Neural cell (in vitro differentiated cells): ENCODE results near the gene IBSP. TPM values are rescaled to one million over a fixed set of nuclear protein-coding genes. Genes with fewer than 3 reads are reported as not detected.

Source experiments
- H2AFZ ChIP-seq: fragments of 200-600, 300-800 bp; sonication (generic), shearing (Covaris generic); 2 replicates; pipeline ENCODE4 v1.6.0; 2014; ENCODE audit warnings: low read depth, mild to moderate bottlenecking, antibody characterized with exemption, low read length, moderate library complexity
- H3F3A ChIP-seq: fragments of 200-600 bp; shearing (Covaris generic); 2 replicates; pipeline ENCODE4 v1.6.1; 2016; ENCODE audit warnings: mild to moderate bottlenecking, moderate library complexity, mixed read lengths, antibody characterized with exemption, low read length; ENCODE audit not compliant: insufficient read depth, poor library complexity, severe bottlenecking
- H3K27ac ChIP-seq: fragments of 200-600, 300-800 bp; sonication (generic), shearing (Covaris generic); 2 replicates; pipeline ENCODE4 v1.5.1; 2014; ENCODE audit warnings: mild to moderate bottlenecking, low read length, moderate library complexity
- H3K27me3 ChIP-seq: fragments of 300-800, 200-600 bp; sonication (generic), shearing (Covaris generic); 2 replicates; pipeline ENCODE4 v1.6.0; 2014; ENCODE audit warnings: mild to moderate bottlenecking, low read depth, low read length, moderate library complexity; ENCODE audit not compliant: insufficient read depth
- H3K36me3 ChIP-seq: fragments of 300-800, 200-600 bp; sonication (generic), shearing (Covaris generic); 2 replicates; pipeline ENCODE4 v1.5.1; 2014; ENCODE audit warnings: mild to moderate bottlenecking, antibody characterized with exemption, low read length, moderate library complexity; ENCODE audit not compliant: insufficient read depth
- H3K4me2 ChIP-seq: fragments of 300-800, 200-600 bp; sonication (generic), shearing (Covaris generic); 2 replicates; pipeline ENCODE4 v1.6.0; 2014; ENCODE audit warnings: mild to moderate bottlenecking, low read length
- H3K4me3 ChIP-seq: fragments of 300-800, 200-600 bp; sonication (generic), shearing (Covaris generic); 2 replicates; pipeline ENCODE4 v1.5.1; 2014; ENCODE audit warnings: mild to moderate bottlenecking, low read length, moderate library complexity
- H3K79me2 ChIP-seq: fragments of 200-600 bp; shearing (Covaris generic); replicated peaks from 2 replicates; pipeline ENCODE4 v1.6.0; 2014; ENCODE audit warnings: mild to moderate bottlenecking, low read length, moderate library complexity; ENCODE audit not compliant: insufficient read depth
- H3K9ac ChIP-seq: fragments of 300-800, 200-600 bp; sonication (generic), shearing (Covaris generic); 2 replicates; pipeline ENCODE4 v1.6.1; 2016; ENCODE audit warnings: mild to moderate bottlenecking, low read length, mixed read lengths
- H3K9me2 ChIP-seq: fragments of 200-600 bp; shearing (Covaris generic); 2 replicates; pipeline ENCODE4 v1.6.1; 2016; ENCODE audit warnings: mild to moderate bottlenecking, low read length, mixed read lengths; ENCODE audit not compliant: insufficient read depth
- H3K9me3 ChIP-seq: fragments of 200-600, 300-800 bp; sonication (generic), shearing (Covaris generic); 2 replicates; pipeline ENCODE4 v1.6.1; 2016; ENCODE audit warnings: mild to moderate bottlenecking, mixed run types, low read length, moderate library complexity, mixed read lengths
- H4K20me1 ChIP-seq: fragments of 200-600 bp; shearing (Covaris generic); 2 replicates; pipeline ENCODE4 v1.6.1; 2016; ENCODE audit warnings: mild to moderate bottlenecking, mixed run types; ENCODE audit not compliant: insufficient read depth
- EP300 ChIP-seq: fragments of 450-650 bp; conservative IDR thresholded peaks from 2 replicates; pipeline ENCODE4 v1.6.1; 2014; ENCODE audit warnings: antibody characterized with exemption, mild to moderate bottlenecking, moderate library complexity; ENCODE audit not compliant: poor library complexity, severe bottlenecking
- EZH2 ChIP-seq: fragments of 200-600, 300-800 bp; shearing (Covaris generic), sonication (generic); IDR thresholded peaks from 2 replicates; pipeline ENCODE4 v1.6.1; 2014; ENCODE audit warnings: antibody characterized with exemption, low read length, borderline replicate concordance, mild to moderate bottlenecking; ENCODE audit not compliant: insufficient read depth, poor library complexity, severe bottlenecking
- MXI1 ChIP-seq: fragments of 450-650 bp; conservative IDR thresholded peaks from 2 replicates; pipeline ENCODE4 v1.6.1; 2014; ENCODE audit warnings: antibody characterized with exemption, mild to moderate bottlenecking; ENCODE audit not compliant: poor library complexity, severe bottlenecking
- POLR2AphosphoS5 ChIP-seq: IDR thresholded peaks from 2 replicates; pipeline ENCODE4 v1.6.1; 2012
- RAD21 ChIP-seq: fragments of 450-650 bp; conservative IDR thresholded peaks from 2 replicates; pipeline ENCODE4 v1.6.1; 2014; ENCODE audit warnings: antibody characterized with exemption, mild to moderate bottlenecking, moderate library complexity
- REST ChIP-seq: IDR thresholded peaks from 2 replicates; pipeline ENCODE4 v1.6.1; 2012; ENCODE audit warnings: borderline replicate concordance
- SMC3 ChIP-seq: fragments of 450-650 bp; conservative IDR thresholded peaks from 2 replicates; pipeline ENCODE4 v1.6.1; 2014; ENCODE audit warnings: antibody characterized with exemption, mild to moderate bottlenecking, moderate library complexity; ENCODE audit not compliant: poor library complexity
- TAF1 ChIP-seq: IDR thresholded peaks from 2 replicates; pipeline ENCODE4 v1.6.1; 2012; ENCODE audit warnings: low read depth
- polyA plus RNA-seq: library from polyadenylated mRNA; depleted of rRNA; stranded (reverse); fragments of >200 nt; gene quantifications from 2 replicates; pipeline ENCODE4 v1.2.3, GENCODE V29; 2014
- TF ChIP-seq, protein P1 (sequence below): fragments of 450-650 bp; IDR thresholded peaks from 2 replicates; pipeline ENCODE4 v1.5.1; 2014; ENCODE audit warnings: antibody characterized with exemption, mild to moderate bottlenecking, moderate library complexity; ENCODE audit not compliant: poor library complexity, severe bottlenecking

Gene IBSP
- polyA plus RNA-seq, 1 donor from 2014 or later, result not detected

- H2AFZ ChIP-seq, result no peak overlapping the region
- no peaks in the 10 kb centered on the region for H3K36me3 ChIP-seq
- no peaks in the 10 kb centered on the region for H3F3A ChIP-seq
- no peaks in the 10 kb centered on the region for H3K27me3 ChIP-seq
- H3K9ac ChIP-seq, result no peak overlapping the region
- no peaks in the 10 kb centered on the region for H4K20me1 ChIP-seq
- no peak overlapping the region for H3K4me3 ChIP-seq
- TF ChIP-seq, protein P1, sequence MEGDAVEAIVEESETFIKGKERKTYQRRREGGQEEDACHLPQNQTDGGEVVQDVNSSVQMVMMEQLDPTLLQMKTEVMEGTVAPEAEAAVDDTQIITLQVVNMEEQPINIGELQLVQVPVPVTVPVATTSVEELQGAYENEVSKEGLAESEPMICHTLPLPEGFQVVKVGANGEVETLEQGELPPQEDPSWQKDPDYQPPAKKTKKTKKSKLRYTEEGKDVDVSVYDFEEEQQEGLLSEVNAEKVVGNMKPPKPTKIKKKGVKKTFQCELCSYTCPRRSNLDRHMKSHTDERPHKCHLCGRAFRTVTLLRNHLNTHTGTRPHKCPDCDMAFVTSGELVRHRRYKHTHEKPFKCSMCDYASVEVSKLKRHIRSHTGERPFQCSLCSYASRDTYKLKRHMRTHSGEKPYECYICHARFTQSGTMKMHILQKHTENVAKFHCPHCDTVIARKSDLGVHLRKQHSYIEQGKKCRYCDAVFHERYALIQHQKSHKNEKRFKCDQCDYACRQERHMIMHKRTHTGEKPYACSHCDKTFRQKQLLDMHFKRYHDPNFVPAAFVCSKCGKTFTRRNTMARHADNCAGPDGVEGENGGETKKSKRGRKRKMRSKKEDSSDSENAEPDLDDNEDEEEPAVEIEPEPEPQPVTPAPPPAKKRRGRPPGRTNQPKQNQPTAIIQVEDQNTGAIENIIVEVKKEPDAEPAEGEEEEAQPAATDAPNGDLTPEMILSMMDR, result peak; percentile 77
- TF ChIP-seq MXI1 (no peak), SMC3 (peak; percentile 78), EP300 (no peak), TAF1 (no peak), POLR2AphosphoS5 (no peak), RAD21 (peak; percentile 79)
- H3K9me3 ChIP-seq, result no peaks in the 10 kb centered on the region
- H3K79me2 ChIP-seq, result no peaks in the 10 kb centered on the region
- H3K9me2 ChIP-seq, result no peaks in the 10 kb centered on the region
- H3K27ac ChIP-seq, result no peak overlapping the region
- no peak overlapping the region for H3K4me2 ChIP-seq
Measured at GRCh38 chr4:87853108-87853507, 53.8 kb downstream of the IBSP start.

GRCh38 chr4:87853891-87854290, 54.5 kb downstream of the IBSP start:
- H3K9ac ChIP-seq, result no peak overlapping the region
- H3K9me3 ChIP-seq, result no peaks in the 10 kb centered on the region
- H3K27me3 ChIP-seq, result no peaks in the 10 kb centered on the region
- no peak for TF ChIP-seq MXI1
- TF ChIP-seq, protein P1, result no peak
- TF ChIP-seq SMC3, result no peak
- no peak for TF ChIP-seq RAD21
- TF ChIP-seq POLR2AphosphoS5, result no peak
- TF ChIP-seq EZH2, result no peak
- no peak for TF ChIP-seq REST
- no peak for TF ChIP-seq TAF1
- no peak for TF ChIP-seq EP300
- no peaks in the 10 kb centered on the region for H3K36me3 ChIP-seq
- no peaks in the 10 kb centered on the region for H3F3A ChIP-seq
- no peak overlapping the region for H3K4me3 ChIP-seq
- no peaks in the 10 kb centered on the region for H4K20me1 ChIP-seq
- H3K79me2 ChIP-seq, result no peaks in the 10 kb centered on the region
- no peak overlapping the region for H2AFZ ChIP-seq
- H3K27ac ChIP-seq, result no peak overlapping the region
- no peak overlapping the region for H3K4me2 ChIP-seq
- H3K9me2 ChIP-seq, result no peaks in the 10 kb centered on the region
